Activated CD8-positive, alpha-beta memory T cell treated with anti-CD3 and anti-CD28 coated beads for 24 hours (primary cell): ENCODE measurements around the gene CRYL1.

Source experiments
- DNase-seq: peaks from one replicate; pipeline ENCODE4 v3.0.0-alpha.2; 2020

Gene CRYL1

DNA sequence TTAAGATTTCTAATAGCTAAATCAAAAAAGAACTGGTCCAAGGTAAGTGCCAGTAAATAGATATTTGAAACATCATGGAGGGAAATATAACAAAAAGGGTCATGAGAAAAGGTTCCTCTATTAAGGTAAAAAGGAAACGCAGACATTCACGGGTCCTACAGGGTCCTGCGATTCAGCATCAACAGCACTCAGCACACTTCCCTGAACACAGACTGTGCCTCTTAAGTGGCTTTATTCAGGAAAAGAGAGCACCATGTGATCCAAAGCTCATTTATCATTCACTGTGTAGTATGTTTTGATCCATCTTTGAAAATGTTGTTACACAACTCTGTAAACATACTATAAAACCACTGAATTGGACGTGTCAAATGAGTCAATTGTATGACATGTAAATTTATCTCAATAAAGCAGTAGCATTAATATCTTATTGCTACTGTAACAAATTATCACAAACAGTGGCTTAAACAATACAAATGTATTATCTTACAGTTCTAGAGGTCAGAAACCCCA is 33.7 kb downstream of the CRYL1 start:
- DNase-seq = no peak

DNA sequence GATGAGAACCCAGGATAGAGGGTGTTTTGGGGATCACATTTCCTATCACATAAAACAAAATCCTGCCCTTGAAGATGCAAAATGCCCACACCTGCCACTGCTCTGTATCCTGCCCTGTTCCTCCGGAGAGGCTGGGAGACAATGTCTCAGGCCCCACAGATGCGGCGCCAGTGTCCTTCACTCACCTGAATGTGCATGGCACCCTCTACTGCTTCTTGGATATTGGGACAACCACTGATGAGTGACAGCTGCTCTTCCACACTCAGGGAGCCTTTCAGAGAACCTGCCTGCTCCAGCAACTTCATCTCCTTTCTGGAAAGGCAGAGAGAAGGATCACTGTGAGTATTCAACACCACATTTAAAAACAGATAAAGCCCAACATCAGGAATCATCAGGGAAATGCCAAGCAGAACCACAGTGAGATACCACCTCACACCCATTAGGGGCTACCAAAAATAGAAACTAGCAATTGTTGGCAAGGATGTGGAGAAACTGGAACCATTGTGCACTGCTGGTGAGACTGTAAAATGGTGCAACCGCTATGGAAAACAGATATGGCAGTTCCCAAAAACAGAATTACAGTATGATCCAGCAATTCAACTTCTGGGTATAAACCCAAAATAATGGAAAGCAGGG is 36.4 kb downstream of the CRYL1 start:
- no peak for DNase-seq

DNA sequence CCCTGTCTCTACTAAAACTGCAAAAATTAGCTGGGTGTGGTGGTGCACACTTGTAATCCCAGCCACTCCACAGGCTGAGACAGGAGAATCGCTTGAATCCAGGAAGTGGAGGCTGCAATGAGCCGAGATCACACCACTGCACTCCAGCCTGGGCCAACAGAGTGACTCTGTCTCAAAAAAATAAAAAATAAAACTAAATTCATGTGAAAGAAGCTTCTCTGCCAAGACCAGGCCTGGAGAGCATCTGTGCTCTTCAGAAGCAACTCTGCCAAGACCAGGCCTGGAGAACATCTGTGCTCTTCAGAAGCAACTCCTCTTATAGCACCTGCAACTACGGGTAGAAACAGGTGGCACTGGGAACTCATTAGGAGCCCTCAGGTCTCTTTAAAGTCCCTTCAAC is 37.7 kb downstream of the CRYL1 start:
- no peak for DNase-seq

DNA sequence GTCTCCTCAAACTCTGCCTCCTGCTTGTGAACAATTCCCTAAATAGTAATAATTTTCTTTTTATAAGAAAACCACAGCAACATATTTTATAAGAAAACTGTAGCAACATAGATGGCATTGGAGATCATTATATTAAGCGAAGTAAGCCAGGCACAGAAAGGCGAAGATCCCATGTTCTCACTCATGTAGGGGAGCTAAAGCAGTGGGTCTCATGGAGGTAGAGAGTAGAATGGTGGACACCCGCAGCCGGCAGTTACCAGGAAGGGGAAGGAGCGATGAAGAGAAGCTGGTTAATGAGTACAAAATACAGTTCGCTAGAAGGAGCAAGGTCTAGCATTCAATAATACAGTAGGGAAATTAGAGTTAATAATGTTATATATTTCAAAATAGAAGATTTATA is 42.9 kb downstream of the CRYL1 start:
- DNase-seq = no peak

DNA sequence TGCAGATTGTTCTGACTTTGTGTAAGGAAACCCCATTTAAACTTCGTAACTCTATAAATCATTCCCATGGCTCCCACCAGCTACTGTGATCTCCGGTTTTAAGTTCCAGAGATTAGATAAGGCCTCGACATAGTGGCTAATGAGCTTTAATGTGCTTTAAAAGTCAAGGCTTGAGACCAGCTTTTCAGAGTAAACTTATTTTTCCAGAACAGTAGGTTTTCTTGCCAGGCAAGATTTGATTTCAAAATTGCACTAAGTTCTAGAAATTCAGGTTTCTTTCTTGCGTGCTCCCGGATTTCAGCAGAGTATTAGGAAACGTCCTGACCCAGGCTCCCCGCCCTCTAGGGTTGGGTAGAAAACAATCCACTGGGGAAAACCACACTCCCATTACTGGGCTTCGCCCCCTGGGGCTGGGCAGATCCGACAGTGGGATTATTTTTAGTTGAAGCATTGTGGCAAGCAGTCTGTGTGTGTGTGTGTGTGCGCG is 43.3 kb downstream of the CRYL1 start:
- no peak for DNase-seq

DNA sequence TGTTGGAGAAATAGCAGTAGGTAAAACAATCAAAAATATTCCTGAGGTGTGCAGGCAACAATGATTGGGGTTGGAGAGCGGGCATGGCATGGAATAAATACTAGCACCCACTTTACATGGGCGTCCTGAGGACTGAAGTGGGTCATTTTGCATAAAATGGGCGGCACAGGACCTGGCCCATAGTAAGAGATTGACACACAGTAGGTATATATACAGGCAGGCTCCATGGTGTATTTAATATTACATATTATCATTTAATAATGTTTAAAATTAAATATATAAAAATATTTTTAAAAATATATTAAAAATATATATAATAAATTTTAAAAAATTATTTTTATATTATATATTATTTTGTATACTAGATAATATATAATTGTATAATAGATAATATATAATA is 48.3 kb downstream of the CRYL1 start:
- DNase-seq = no peak

DNA sequence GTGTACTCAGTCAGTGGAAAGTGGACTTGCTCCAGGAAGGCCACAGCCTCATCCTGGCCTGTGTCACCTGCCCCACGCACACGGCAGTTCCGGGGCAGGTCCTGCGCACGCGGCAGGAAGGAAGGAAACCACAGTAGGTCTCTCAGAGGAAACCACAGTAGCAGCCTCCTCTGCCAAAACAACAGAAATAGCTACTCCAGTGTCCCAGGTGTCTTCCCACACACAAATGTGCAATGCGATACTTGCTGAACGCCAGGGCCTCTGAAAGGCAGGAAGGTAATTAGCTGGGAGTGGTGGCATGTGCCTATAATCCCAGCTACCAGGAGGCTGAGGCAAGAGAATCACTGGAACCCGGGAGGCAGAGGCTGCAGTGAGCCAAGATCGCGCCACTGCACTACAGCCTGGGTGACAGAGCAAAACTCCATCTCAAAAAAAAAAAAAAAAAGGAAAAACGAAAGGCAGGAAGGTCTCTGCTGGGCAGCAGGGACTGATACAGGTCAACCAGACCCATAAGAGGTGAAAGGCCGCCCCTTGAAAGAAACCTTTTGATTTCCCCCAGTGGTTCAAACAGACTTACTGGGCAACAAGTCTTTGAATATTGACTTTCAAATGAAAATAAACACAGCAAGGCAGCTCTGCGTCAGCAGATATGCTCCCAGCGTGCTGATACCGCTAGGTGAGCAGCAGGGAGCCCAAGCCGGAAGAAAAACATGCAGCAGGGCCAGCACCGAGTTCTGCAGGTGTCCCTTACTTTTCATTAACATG is 49.5 kb downstream of the CRYL1 start:
- peak; percentile 80 for DNase-seq

DNA sequence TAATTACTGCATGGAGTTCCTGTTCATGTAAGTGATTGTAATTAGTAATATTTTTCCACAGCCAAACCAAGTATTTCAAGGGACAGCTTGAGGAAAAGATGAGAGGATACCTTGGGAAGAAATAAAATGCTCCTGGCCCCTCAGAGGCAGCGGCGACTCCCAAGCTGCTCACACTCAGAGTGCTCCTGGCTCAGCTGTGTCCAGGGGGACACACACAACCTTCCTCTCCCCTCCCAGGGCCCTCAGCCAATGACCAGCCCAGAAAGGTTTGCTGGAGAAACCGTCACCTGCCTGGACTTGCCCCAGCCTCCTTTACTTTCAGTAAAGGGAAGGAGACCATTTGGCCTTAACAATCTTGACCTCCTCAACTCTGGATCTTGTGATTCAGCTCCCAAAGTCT is 51.1 kb downstream of the CRYL1 start:
- DNase-seq = no peak

DNA sequence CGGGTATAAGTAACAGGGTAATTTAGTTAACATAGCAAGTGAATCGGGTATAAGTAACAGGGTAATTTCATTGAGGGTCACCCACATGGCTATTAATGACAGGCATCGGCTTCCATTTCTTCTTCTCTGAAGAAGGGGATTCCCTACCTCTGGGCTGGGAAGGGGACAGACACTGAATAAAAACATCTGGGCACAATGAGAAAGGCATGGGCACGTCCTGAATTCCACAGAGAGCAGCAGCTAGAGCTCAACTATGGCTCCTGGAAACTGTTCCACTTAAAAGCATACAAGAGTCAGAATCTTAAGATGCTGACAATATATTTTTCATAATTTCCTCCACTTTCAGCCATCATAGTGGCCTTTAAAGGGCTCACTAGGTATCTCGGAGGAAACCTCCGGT is 51.8 kb downstream of the CRYL1 start:
- DNase-seq = no peak

DNA sequence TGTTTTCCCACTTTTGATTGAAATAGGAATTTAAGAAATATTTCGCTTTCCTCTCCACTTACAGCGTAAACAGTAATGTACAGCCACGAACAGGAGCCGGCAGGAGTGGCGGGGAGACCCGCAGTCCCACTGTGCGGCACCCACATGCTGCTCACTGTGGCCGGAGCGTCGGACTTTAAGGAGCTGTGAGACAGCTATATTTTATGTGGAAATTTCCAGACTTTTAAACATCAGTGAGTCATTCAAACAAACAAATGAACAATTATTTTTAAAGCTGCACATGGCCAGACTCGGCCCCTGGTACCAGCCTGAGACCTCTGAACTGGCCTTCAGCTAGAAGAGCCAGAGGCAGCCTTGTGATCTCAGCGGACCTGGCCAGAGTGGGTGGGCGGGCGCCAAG is 52.5 kb downstream of the CRYL1 start:
- no peak for DNase-seq

DNA sequence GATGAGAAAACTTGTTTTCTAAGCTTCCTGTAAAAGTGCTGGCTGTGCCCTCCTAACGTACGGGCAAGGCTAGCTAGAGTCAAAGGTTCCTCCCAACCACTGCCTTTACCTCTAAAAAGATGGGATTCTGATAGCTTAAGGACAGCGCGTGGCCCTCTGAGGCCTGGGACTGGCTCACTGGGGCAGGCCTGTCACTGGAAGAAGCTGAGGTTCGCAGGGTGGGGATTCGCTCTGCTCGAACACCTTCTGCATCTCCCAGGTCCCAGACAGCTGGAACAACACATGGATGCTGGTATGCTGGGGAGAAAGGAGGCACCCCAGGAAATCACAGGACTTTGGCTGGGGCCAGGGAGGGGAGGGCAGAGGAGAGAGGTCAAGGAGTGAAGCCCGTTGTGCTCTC is 53.1 kb downstream of the CRYL1 start:
- no peak for DNase-seq

DNA sequence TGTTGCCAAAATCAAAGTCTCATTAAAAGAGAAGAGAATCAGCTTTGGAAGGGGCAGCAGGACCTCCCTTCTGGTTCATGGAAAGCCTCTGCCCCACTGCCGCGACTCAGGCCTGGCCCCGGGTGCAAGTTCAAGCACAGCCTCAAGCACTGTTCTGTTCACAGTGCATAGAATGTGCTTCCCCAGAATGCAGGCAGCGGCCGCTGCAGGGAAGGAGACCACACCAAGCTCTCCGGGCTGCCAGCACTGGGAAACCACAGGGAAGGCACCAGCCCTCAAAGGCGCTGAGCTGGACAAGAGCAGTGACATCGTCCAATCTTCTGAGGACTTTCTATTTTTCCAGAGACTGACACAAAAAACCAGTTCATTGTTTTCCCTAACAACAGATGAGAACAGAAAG is 55.5 kb downstream of the CRYL1 start:
- no peak for DNase-seq

DNA sequence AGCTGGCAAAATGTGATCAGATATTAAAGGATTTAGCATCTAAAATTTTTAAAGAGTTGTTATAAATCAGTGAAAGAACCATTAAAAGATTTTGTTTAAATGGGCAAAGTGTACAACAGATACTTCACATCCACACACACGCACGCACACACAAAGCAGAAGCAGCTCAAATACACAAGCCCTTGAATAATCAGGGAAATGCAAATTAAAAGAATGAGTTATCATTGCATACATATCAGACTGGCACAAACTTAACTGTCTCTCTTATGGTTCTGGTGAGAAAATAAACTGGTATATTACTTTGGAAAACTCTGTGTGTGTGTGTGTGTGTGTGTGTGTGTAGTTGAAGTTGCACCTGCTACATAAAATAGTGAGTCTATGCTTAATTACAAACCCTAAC is 59.3 kb downstream of the CRYL1 start:
- no peak for DNase-seq

DNA sequence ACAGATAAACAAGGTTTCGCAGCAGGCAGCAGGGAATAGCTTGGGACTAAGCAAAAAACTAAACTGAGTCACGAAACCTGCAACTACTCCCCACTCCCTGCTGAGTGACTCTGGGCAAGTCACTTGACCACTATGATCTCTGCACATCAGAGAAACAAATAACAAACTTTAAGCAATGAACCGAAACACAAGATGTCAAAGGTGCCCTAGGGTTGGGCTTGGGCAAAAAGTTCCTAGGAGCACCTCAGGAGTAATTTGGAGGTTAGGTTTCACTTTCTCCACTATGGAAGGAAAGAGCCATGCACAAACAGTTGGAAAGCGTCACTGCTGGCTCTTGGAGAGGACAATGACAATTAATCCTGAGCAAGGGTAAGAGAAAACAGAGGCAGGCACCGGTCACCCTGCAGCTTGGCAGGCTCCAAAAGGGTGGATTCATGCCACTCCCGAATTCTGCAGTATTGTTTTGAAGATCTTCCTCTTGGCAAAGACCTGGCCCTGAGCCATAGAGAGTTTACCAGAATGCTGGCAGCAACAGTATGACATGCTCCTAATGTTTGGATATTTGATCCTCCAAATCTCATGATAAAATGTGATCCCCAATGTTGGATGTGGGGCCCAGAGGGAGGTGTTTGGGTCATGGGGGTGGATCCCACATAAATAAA is 60.3 kb downstream of the CRYL1 start:
- no peak for DNase-seq

DNA sequence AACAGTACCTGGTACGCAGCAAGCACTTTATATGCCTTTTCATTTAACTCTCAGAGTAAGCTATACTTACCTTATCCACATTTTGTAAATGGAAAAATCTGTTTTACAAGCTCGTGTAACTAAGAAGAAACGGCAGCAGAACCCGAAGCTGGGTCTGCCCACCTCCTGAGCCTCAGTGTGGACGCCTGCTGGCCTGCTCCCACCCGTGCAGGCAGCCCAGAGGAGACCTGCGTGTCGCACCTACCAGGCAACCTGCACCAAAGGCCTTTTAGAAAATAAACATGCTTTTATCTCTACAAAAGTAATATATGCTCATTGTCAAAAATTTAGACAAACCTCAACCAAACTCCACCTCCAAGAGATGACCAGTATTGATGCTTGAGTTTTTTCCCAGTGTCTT is 62.7 kb downstream of the CRYL1 start:
- no peak for DNase-seq

DNA sequence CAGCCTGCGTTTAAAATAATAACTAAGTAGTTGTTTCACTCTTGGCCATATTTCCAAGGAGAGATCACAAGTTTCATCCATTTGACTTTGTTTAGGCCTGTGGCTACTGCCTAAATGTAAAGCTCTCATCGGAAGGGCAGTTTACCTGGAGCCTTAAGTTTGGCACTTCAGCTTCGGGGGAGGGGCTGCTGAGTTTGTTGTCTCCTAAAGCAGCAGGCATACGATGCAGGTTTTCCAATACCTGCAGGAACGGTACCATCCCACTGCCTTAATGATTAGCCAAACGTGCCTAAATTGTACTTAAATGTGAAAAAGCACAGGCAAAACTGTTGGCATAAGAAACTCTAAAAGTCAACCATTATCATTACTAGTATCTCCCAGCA is 63.1 kb downstream of the CRYL1 start:
- no peak for DNase-seq

DNA sequence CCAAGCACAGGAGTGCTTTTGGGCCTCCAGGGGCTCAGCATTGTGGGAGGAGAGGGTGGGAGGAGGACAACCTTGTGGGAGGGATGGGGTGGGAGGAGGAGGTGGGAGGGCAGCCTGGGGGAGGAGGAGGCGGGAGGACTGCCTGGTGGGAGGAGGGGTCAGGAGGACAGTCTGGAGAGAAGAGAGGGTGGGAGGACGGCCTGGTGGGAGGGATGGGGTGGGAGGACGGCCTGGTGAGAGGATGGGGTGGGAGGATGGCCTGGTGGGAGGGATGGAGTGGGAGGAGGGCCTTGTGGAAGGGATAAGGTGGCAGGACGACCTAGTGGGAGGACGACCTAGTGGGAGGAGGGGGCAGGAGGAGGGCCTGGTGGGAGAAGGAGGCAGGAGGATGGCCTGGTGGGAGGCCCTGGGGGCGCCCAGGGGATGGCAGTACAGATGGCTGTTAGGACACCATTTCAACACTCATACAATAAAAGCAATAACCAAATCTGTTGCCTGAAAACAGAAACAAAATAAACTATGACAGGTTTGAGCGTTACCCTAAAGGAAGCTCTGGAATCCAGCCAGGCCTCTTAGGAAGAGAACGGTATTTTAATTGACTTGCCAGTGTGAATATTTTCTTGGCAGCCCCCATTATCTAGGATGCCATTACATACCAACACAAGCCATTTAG is 63.7 kb downstream of the CRYL1 start:
- no peak for DNase-seq

DNA sequence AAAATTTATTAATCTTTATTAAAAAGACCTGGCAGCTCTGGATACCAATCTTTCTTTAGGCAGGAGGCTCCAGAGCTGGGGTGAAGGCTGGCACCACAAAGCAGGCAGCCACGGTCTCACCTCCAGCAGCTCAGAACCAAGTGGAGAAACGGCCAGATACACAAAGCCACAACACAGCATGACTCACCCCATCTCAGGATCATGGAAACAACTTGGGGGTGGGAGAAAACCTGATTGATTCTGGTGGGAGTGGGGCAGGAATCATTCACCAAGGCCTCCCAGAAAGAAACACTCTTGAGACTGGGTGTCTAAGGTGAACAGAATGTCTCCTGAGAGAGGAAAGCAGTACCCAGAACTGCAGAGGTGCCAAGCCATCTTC is 64.2 kb downstream of the CRYL1 start:
- DNase-seq = no peak

DNA sequence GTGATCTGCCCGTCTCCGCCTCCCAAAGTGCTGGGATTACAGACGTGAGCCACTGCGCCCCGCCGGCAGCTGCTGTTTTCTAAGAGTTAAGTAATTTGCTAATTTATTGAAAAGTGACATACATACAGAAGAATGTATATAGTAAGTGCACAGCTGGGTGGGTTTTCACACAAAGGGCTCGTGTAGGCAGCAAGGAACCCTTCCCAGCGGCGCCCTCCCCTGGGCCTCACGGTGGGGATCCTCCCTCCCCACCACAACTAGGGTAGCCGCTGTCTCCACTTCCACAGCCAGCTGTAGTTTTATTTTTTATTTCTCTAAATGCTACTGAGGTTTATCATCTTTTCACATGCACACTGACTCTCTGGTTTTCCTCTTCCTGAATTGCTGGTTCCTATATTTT is 64.9 kb downstream of the CRYL1 start:
- no peak for DNase-seq

DNA sequence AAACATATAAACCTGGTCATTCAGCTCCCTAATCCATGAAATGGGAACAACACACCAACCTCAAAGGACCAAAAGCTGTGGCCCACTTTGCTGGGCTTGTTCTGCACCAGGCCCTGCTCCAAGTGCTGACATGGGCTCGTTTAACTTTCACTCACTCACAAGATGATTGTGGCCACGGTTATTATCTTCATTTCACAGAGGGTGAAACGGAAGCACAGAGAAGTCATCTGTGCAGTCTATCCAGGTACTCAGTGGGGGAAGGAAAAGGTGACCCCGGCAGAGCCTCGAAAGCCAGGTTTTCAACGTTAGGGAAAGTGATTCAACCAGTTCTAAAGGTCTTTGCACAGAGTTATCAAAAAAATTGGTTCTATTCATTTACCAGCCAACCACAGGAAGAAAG is 68.0 kb downstream of the CRYL1 start:
- no peak for DNase-seq

DNA sequence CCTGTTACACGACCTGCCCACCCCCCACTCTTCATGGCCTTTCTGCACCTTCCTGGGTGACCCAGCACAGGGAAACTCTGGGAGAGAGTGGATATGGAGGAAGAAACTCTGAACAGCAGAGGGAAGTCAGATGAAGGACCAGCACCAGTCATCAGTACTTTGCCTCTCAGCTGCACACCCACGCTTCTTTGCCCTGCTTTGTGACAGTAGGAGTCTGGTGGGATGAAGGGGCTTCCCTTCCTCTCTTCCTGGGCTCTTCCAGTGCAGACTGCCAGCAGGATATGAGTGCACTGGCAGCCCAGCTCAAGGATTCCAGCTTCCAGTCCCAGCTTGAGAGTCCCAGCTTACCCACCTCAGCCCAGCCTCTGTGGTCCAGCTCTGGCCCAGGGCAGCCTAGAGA is 68.9 kb downstream of the CRYL1 start:
- no peak for DNase-seq

DNA sequence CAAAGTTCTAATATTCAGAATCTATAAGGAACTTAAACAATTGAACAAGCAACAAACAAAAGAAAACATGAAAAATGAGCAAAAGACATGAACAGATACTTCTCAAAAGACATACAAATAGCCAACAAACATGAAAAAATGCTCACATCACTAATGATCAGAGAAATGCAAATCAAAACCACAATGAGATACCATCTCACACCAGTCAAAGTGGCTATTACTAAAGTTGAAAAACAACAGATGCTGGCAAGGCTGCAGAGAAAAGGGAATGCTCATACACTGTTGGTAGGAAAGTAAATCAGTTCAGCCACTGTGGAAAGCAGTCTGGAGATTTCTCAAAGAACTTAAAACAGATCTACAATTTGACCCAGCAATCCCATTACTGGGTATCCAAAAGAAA is 74.3 kb downstream of the CRYL1 start:
- no peak for DNase-seq

DNA sequence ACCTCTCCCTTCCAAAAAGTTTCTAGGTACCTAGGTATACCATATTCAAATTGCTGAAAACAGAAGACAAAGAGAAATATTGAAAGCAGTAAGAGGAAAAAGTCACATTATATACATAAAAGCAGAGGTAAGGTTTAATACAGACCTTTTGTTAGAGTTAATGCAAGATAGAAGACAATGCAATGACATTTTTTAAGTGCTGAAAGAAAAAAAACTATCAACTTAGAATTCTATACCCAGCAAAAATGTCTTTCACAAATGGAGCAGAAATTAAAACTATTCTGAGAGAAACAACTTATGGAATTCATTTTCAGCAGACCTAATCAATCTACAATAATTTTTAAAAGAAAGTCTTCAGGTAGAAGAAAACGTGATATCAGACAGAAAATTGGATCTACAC is 77.2 kb downstream of the CRYL1 start:
- DNase-seq = no peak

DNA sequence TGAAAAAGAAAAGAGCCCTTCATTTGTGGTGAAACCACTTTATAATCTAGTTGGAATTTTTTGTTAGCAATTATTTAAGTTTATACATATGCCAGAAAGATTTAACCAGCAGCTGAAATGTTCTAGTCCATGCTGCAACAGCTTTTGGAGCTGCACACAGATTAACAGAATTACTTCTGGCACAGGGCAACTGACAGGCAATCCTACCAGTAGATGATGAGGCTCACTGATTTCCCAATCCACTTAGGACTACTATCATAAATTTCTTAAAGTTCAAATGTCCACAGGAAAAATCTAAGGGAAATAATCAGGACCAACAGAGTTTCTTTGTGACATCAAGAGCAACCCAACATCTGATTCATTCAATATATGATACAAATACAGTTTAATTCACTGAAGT is 78.8 kb downstream of the CRYL1 start:
- no peak for DNase-seq
